ENCODE measurements around the gene RIF1.

The RIF1 gene

DNA sequence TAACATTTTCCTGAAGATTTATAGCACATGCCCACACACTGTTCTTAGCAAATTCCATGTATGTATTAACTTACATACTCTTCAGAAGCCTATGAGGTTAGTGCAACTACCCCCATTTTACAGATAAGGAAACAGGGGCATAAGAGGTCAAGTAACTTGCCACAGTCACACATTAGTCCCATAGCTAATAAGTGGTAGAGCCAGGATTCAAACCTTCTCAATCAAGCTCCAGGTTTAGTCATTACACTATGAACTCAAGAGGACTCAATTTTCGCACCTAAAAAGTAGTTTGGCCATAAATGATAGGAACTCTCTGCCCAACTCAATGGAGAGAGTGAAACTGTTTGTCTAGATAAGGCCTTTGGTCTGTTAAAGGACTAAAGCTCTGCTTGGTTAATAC, 9.7 kb upstream of the RIF1 start:
- TF ChIP-seq NFIC (IDR thresholded peaks at IDR 0.05) = no peak
- TF ChIP-seq EP300 (IDR thresholded peaks at IDR 0.05; ENCODE audit: borderline replicate concordance) = no peak

GRCh38 chr2:151401149-151401548, 8.6 kb upstream of the RIF1 start:
- TF ChIP-seq TEAD4 (IDR thresholded peaks at IDR 0.05) = no peak
- TF ChIP-seq RAD21 (IDR thresholded peaks at IDR 0.05; ENCODE audit: low read depth) = no peak
- no peak for TF ChIP-seq ZBTB7A (IDR thresholded peaks at IDR 0.05; ENCODE audit: low read depth)
- TF ChIP-seq, protein P1, sequence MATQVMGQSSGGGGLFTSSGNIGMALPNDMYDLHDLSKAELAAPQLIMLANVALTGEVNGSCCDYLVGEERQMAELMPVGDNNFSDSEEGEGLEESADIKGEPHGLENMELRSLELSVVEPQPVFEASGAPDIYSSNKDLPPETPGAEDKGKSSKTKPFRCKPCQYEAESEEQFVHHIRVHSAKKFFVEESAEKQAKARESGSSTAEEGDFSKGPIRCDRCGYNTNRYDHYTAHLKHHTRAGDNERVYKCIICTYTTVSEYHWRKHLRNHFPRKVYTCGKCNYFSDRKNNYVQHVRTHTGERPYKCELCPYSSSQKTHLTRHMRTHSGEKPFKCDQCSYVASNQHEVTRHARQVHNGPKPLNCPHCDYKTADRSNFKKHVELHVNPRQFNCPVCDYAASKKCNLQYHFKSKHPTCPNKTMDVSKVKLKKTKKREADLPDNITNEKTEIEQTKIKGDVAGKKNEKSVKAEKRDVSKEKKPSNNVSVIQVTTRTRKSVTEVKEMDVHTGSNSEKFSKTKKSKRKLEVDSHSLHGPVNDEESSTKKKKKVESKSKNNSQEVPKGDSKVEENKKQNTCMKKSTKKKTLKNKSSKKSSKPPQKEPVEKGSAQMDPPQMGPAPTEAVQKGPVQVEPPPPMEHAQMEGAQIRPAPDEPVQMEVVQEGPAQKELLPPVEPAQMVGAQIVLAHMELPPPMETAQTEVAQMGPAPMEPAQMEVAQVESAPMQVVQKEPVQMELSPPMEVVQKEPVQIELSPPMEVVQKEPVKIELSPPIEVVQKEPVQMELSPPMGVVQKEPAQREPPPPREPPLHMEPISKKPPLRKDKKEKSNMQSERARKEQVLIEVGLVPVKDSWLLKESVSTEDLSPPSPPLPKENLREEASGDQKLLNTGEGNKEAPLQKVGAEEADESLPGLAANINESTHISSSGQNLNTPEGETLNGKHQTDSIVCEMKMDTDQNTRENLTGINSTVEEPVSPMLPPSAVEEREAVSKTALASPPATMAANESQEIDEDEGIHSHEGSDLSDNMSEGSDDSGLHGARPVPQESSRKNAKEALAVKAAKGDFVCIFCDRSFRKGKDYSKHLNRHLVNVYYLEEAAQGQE (IDR thresholded peaks at IDR 0.05; ENCODE audit: low read depth) = no peak
- no peak for TF ChIP-seq MAX (IDR thresholded peaks at IDR 0.05)
- TF ChIP-seq NFIC (IDR thresholded peaks at IDR 0.05) = no peak
- TF ChIP-seq CEBPB (IDR thresholded peaks at IDR 0.05) = no peak

GRCh38 chr2:151403914-151404313, 5.8 kb upstream of the RIF1 start:
- TF ChIP-seq NFIC (IDR thresholded peaks at IDR 0.05) (no peak), MAX (IDR thresholded peaks at IDR 0.05) (no peak), CREB1 (IDR thresholded peaks at IDR 0.05; ENCODE audit: low read depth) (no peak), YY1 (IDR thresholded peaks at IDR 0.05; ENCODE audit: low read depth) (no peak), TAF1 (IDR thresholded peaks at IDR 0.05; ENCODE audit: low read depth) (no peak)

- TF ChIP-seq CEBPB (IDR thresholded peaks at IDR 0.05) (no peak), EP300 (IDR thresholded peaks at IDR 0.05; ENCODE audit: borderline replicate concordance) (no peak), NFIC (IDR thresholded peaks at IDR 0.05) (no peak), TCF12 (IDR thresholded peaks at IDR 0.05; ENCODE audit: low read depth) (no peak), EGR1 (IDR thresholded peaks at IDR 0.05) (no peak), ZBTB7A (IDR thresholded peaks at IDR 0.05; ENCODE audit: low read depth) (no peak), RAD21 (IDR thresholded peaks at IDR 0.05; ENCODE audit: low read depth) (no peak), TEAD4 (IDR thresholded peaks at IDR 0.05) (no peak)
- TF ChIP-seq, protein P1 (IDR thresholded peaks at IDR 0.05; ENCODE audit: low read depth) = no peak
These were observed 4.3 kb upstream of the RIF1 start for GRCh38 chr2:151405376-151405775.

DNA sequence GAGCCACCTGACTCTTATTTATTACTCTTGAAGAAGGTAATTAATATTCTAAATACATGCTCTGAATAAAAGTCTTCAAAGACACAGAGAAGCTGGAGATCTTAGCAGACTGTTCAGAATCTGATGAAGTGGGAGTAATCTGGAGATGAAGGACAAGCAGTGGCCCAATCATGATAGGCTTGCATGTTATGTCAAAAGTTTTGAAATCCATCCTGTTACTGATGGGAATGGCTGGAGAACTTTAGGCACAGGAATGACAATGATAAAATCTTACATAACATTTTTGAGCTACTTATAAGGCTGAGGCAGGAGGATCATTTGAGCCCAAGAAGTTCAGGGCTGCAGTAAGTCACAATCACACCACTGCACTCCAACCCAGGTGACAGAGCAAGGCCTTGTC, 2.4 kb upstream of the RIF1 start:
- TF ChIP-seq EGR1 (IDR thresholded peaks at IDR 0.05) = no peak
- TF ChIP-seq TAF1 (IDR thresholded peaks at IDR 0.05; ENCODE audit: low read depth) = no peak
- TF ChIP-seq, protein P1 (IDR thresholded peaks at IDR 0.05; ENCODE audit: low read depth) = no peak
- TF ChIP-seq RAD21 (IDR thresholded peaks at IDR 0.05; ENCODE audit: low read depth) = no peak
- no peak for TF ChIP-seq NFIC (IDR thresholded peaks at IDR 0.05)
- TF ChIP-seq TEAD4 (IDR thresholded peaks at IDR 0.05) = no peak
- TF ChIP-seq TCF12 (IDR thresholded peaks at IDR 0.05; ENCODE audit: low read depth) = no peak
- no peak for TF ChIP-seq ZBTB7A (IDR thresholded peaks at IDR 0.05; ENCODE audit: low read depth)
- TF ChIP-seq CEBPB (IDR thresholded peaks at IDR 0.05) = no peak
- TF ChIP-seq MAX (IDR thresholded peaks at IDR 0.05) = no peak
- no peak for TF ChIP-seq CREB1 (IDR thresholded peaks at IDR 0.05; ENCODE audit: low read depth)
- no peak for TF ChIP-seq FOXM1 (IDR thresholded peaks at IDR 0.05; ENCODE audit: borderline replicate concordance, low read depth)
- TF ChIP-seq YY1 (IDR thresholded peaks at IDR 0.05; ENCODE audit: low read depth) = no peak
- no peak for TF ChIP-seq USF1 (IDR thresholded peaks at IDR 0.05)
- TF ChIP-seq EP300 (IDR thresholded peaks at IDR 0.05; ENCODE audit: borderline replicate concordance) = no peak

Measured in Ishikawa (cell line).